Fibroblast of pulmonary artery (primary cell): ENCODE data around the gene HSD3B1.
A peak's percentile ranks its signal among the peaks of the same experiment; 100 is the strongest.

Source experiments
- DNase-seq: peaks from one replicate; pipeline ENCODE4 v3.0.0-alpha.2; 2010; ENCODE audit warnings: low read depth
- H3K4me3 ChIP-seq: replicated peaks from 2 replicates; pipeline ENCODE4 v1.5.1; 2011; ENCODE audit warnings: low read depth, mild to moderate bottlenecking, control low read depth, low read length, moderate library complexity
- TF ChIP-seq, protein P1 (sequence below): IDR thresholded peaks from 2 replicates; pipeline ENCODE4 v1.5.1; 2011; ENCODE audit warnings: mild to moderate bottlenecking, control low read depth, low read length, inconsistent platforms; ENCODE audit errors: missing control alignments

Gene HSD3B1

DNA sequence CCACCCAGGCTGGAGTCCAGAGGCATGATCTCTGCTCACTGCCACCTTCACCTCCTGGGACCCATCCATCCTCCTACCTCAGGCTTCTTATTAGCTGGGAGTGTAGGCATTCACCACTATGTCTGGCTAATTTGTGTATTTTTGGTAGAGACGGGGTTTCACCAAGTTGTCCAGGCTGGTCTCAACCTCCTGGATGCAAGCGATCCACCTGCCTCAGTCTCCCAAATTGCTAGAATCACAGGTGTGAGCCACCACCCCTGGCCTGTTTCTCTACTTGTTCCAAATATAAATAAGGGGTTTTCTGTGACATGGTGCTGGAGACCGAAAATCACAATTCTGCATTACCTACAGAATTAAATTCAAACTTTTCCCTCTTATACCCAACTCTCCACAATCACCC lies 36.6 kb upstream of the HSD3B1 start:
- TF ChIP-seq, protein P1, sequence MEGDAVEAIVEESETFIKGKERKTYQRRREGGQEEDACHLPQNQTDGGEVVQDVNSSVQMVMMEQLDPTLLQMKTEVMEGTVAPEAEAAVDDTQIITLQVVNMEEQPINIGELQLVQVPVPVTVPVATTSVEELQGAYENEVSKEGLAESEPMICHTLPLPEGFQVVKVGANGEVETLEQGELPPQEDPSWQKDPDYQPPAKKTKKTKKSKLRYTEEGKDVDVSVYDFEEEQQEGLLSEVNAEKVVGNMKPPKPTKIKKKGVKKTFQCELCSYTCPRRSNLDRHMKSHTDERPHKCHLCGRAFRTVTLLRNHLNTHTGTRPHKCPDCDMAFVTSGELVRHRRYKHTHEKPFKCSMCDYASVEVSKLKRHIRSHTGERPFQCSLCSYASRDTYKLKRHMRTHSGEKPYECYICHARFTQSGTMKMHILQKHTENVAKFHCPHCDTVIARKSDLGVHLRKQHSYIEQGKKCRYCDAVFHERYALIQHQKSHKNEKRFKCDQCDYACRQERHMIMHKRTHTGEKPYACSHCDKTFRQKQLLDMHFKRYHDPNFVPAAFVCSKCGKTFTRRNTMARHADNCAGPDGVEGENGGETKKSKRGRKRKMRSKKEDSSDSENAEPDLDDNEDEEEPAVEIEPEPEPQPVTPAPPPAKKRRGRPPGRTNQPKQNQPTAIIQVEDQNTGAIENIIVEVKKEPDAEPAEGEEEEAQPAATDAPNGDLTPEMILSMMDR: no peak
- no peak overlapping the region for H3K4me3 ChIP-seq
- no peak for DNase-seq

GRCh38 chr1:119470958-119471357 lies 36.1 kb upstream of the HSD3B1 start:
- TF ChIP-seq, protein P1: no peak
- no peak overlapping the region for H3K4me3 ChIP-seq
- no peak for DNase-seq

- TF ChIP-seq, protein P1: no peak
- DNase-seq: no peak
- no peak overlapping the region for H3K4me3 ChIP-seq
These were observed 35.4 kb upstream of the HSD3B1 start for GRCh38 chr1:119471566-119471965.

DNA sequence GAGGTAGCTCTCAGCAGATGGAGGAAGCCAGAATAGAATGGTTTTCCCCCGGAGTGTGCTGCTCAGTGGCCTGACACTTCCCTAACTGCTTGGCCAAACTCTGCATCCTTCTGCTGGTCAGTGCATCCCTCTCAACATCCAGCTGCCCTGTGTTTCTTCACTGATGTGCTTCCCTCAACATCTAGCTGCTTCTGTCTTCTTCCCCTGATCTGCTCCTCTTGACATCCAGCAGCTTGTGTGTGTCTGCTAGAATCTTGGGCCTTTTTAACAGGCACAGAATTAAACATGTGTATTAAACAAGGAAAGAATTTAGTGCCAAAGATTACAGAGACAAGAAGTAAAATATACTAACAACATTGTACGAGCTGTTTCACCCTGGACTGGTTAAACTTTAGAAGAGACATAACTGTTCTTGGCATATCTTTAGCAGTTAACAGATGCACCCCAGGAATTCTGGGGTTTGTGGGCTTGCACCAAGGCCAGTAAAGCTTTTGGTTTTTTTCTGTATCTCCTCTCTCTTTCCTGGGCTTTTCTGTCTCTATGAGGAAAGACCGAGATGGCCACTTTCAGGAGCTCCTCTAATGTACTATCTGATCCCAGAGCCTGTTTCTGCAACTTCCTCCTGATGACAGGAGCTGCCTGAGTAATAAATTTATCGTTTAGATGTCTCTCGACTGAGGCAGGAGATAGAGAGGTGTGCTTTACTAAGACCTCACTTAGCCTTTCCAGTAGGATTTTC lies 34.8 kb upstream of the HSD3B1 start:
- no peak for DNase-seq
- TF ChIP-seq, protein P1: no peak
- no peak overlapping the region for H3K4me3 ChIP-seq

DNA sequence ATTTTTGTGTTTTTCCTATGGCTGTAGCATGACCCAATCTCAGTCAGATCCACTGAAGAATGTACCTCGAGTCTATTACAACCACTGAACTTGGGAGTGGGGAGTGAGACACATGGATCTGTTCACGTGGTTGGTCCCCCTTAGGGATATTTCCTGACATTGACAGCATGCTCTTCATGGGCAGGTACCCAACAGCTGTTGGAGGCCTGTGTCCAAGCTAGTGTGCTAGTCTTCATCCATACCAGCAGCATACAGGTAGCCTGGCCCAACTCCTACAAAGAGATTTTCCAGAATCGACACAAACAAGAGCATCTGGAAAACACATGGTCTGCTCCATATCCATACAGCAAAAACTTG lies 34.2 kb upstream of the HSD3B1 start:
- no peak for DNase-seq
- TF ChIP-seq, protein P1: no peak

DNA sequence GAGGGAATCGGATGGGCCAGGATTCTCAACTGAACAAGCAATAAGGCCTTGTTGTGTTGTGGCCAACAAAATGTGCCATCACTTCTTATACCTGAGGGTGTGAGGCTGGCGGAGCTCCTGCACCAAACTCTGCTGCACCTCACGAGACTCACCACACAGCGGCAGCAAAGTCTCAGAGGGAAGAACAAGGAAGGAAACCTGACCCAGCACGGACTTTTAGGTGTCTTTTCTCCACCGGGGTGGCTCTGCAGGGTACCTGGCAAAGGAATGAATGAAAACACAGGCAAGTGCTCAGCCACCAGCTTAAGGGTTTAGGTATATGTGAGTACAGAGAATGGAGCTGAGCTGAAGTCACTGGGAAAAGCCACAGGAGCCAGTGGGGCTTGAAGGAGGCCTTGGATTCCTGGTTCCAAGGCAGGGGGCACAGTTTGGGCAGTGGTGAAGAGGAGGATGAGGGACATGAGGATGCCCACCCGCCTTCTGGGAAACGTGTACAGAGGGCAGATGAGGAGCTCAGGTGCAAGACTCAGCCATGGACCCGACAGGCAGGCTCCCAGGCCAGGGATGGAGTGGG lies 31.1 kb upstream of the HSD3B1 start:
- peak; percentile 47 for DNase-seq
- H3K4me3 ChIP-seq: no peak overlapping the region
- TF ChIP-seq, protein P1: peak; percentile 83

More for the DNA sequence above, 34.2 kb upstream of the HSD3B1 start:
- no peak overlapping the region for H3K4me3 ChIP-seq

GRCh38 chr1:119477710-119478109 lies 29.3 kb upstream of the HSD3B1 start:
- no peak for DNase-seq
- TF ChIP-seq, protein P1: no peak
- no peak overlapping the region for H3K4me3 ChIP-seq
